Ramos (cell line): ENCODE results near the gene PINK1.

Experiments
- in situ Hi-C: fragments of 300-500 bp; cut with MboI; formaldehyde crosslinking; loops from one replicate; pipeline ENCODE4 v1.14.3; 2022; ENCODE audit warnings: low sequenced_read_pairs; ENCODE audit not compliant: unreplicated experiment

The PINK1 gene

DNA sequence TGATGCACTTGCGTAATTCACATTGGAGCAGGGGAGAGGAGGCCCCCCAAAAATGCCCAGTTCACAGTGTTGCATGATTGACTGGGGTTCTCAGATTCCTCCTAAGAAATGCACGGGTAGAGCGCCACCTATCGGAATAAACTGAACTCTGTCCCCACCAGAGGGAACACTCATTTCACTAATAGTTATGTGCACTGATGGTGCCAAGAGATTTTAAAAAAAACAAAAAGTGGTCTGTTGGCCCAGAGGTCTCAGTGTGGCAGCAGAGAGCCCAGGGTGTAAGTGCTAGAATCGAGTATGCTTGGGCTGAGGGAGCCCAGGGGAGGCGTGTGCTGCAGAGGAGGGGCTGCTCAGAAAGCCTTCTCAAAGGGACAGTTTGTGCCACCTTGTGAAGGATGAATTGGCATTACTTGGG is 6.9 kb downstream of the PINK1 start:
- in situ Hi-C loops: no loop called here

GRCh38 chr1:20641975-20642374 is 8.7 kb downstream of the PINK1 start:
- in situ Hi-C loops: no loop called here

- in situ Hi-C loops: no loop called here
These were observed 9.8 kb downstream of the PINK1 start for GRCh38 chr1:20643080-20643479.

DNA sequence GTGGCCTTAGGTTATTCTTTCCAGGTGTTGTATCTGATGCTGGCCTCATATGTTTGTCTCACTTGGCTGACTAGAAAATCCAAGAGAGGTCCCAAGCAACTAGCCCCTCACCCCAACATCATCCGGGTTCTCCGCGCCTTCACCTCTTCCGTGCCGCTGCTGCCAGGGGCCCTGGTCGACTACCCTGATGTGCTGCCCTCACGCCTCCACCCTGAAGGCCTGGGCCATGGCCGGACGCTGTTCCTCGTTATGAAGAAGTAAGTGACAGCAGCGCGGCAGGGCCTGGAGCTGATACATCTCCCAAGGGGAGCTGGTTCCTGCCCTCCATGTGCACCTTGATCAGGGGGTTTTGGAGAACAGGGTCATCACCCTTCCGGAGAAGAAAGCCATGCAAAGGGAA is 11.2 kb downstream of the PINK1 start:
- in situ Hi-C loops: no loop called here

DNA sequence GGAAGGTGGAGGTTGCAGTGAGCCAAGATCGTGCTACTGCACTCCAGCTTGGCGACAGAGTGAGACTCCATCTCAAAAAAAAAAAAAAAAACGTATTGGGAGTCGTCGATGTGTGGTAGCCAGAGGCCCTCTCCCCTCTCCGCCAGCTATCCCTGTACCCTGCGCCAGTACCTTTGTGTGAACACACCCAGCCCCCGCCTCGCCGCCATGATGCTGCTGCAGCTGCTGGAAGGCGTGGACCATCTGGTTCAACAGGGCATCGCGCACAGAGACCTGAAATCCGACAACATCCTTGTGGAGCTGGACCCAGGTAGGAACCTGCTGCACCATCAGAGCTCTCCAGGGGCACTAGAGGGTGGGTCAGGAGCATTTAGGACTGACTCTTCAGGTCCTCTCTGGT is 12.2 kb downstream of the PINK1 start:
- in situ Hi-C loops: no loop called here

DNA sequence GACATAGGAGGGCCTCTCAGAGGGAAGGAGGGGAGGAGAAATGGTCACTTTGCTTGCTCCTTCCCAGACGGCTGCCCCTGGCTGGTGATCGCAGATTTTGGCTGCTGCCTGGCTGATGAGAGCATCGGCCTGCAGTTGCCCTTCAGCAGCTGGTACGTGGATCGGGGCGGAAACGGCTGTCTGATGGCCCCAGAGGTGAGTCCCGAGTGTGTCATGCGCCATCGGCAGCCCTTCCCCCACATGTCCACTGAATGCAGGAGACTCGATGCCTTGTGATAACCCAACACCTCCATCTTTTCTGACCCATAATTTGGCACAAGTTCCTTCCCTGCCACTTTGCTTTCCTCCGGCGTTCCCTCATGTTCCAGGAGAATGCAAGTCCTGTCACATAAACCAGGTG is 15.2 kb downstream of the PINK1 start:
- in situ Hi-C loops: no loop called here

GRCh38 chr1:20648946-20649345 is 15.7 kb downstream of the PINK1 start:
- in situ Hi-C loops: no loop called here

DNA sequence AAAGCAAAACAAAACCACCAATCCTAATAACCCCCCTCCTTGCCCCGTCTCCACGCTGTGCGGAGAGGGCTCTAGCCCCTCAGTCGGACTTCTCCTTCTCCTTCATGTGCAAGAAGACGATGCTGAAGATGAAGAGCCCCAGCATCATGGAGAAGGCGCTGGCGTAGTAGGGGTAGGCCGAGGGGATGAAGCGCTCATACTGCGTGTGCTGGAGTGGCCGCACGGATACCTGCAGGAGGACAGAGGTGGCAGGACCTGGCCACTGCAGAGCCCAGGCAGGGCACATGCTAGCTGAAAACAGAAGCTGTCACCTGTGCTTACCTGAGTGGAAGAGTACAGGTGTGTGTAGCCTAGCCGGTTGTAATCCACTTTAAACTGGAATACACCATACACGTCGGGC is 19.0 kb downstream of the PINK1 start:
- in situ Hi-C loops: no loop called here

- in situ Hi-C loops: no loop called here
These were observed 20.9 kb downstream of the PINK1 start for GRCh38 chr1:20654104-20654690.

GRCh38 chr1:20657024-20657423 is 23.8 kb downstream of the PINK1 start:
- in situ Hi-C loops: no loop called here

- in situ Hi-C loops: no loop called here
These were observed 25.1 kb downstream of the PINK1 start for GRCh38 chr1:20658166-20658915.

DNA sequence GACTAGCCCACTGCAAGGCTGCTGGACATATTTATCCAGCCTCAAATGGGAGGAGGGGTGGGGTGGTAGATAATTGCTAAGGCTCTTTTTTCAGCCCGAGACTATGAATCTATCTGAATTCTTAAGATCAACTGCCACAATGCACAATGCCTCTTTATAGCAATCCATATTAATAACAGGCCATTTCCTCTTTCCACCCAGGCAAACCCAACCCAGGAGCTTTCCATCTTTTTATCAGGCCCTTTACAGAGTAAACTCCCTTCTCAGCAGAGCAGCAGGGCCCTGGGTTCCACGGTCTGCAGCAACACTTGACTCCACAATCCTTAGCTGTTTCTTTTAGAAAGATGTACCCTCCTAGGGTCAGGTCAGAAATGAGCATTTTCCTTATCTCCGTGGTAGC is 27.1 kb downstream of the PINK1 start:
- in situ Hi-C loops: no loop called here

DNA sequence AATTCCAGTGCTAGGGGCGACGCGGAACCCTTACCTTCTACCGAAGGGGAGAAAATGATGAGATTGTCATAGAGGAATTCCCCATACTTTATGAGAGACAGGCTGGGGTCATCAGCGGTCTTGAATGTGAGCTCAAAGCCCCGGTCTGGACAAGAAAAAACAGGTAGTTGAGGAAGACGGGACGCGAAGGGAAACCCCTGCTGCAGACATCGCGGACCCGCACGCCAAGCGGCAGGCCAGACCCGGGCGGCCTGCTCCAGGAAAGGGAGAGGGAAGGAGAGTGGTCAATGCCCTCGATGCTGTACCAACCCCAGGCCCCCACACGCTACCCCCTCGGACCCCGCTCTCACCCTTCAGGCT is 27.6 kb downstream of the PINK1 start:
- in situ Hi-C loops: no loop called here

GRCh38 chr1:20661207-20662109 is 28.2 kb downstream of the PINK1 start, which contains the start of gene DDOST:
Gene DDOST (minus strand): TSS chr1:20661369. CDS start chr1:20661350, 19 bp downstream.
- in situ Hi-C loops: no loop called here

DNA sequence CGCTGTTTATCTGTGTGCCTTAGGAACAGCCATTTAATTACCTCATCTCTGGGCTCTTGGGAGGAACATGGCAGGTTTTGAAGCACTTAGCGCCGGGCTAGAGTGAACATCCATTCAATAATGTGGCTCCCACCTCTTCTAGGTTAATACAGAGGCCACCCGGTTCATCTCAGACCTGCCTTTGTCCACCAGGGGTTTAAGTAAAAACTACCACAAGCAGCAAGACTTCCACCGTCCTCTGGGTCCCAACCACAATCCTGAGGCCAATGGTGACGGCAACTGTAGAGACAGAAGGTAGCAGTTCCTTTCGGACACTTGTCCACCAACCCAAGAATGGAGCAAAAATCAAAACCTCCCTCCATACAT is 28.8 kb downstream of the PINK1 start:
- in situ Hi-C loops: no loop called here

DNA sequence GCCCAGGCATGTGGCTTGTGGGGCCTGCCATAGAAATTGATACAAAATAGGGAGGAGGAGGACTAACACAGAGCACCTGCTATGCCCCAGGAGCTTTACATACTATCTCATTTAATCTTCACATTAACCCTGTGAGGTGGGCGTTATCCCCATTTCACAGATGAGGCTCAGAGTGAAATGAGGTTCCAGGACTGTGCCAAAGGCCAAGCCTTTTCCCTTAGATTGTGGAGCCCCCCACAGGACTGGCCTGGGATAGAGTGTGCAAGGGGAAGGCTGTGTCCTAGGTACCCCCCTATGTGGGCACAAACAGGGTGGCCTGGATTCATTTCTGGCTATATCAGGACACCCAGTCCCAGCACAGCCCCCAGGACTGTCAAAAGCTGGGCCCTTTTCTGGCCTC is 30.1 kb downstream of the PINK1 start:
- in situ Hi-C loops: no loop called here

DNA sequence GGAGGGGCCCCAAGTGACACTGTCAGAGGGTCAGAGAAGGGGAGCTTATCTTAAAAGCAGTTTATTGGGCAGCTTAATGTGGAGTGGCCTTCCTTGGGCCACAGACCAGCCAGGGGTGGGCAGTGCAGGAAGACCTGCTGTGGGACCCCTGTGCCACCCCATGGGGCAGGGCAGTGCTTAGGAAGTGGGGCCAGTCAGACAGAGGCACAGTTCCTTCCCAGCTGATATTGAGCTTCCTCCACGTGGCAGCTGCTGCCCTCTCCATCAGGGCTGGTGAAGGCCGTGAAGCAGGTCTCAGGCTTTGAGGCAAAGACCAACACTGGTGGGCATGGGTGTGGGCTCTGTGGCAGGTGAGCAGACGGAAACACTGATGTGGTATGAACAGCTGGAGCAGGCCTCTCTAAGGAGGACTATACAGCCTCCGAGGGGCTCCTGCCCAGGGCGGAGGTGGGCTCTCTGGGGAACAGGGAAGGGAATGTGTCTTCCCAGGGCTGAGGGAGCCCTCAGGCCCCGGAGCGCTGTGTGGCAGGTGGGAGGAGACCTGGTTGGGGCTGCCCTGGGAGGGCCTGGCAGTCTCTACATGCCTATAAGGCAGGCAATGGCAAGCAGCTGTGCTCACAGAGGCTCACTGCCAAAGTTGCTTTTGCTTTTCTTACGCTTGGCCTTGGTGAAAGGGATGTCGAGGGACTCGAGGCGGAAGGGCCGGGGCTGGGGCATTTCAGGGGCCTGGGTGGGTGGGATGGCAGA is 30.9 kb downstream of the PINK1 start:
- in situ Hi-C loops: no loop called here

DNA sequence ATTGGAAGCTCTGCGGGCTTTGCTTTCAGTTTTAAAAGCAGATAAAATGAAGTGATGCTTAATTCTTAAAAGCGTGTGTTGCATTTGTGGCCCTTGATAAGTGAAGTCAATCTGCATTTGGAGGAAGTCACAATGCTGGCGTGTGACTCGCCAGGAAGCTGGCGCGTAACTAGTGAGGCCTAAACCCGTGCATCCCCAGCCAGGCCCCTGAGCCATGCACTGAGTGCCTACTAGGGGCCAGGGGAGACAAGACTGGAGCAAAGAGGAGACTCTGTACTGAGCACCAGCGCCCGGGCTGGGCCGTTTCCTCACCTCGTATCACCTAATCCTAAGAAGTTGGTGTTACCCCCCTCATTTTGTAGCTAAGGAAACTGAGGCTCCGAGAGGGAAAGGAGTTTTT is 32.5 kb downstream of the PINK1 start:
- in situ Hi-C loops: no loop called here

- in situ Hi-C loops: no loop called here
These were observed 32.9 kb downstream of the PINK1 start for GRCh38 chr1:20666146-20666545.

GRCh38 chr1:20666804-20667203 is 33.5 kb downstream of the PINK1 start:
- in situ Hi-C loops: no loop called here

DNA sequence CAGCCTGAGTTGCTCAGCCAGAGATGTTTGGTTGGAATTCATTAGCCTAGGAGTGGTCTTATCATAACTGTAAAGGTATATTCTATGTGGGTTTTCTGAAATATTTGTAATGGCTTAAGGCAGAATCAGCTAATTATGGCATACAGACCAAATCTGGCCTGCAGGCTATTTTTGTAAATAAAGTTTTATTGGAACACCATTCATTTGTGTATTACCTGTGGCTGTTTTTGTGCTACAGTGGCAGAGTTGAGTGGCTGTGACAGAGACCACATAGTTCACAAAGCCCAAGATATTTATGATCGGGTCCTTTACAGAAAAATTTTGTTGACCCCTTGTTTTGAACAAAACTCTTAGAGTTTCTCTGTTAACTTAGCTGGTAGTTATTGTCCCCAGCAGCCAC is 35.3 kb downstream of the PINK1 start:
- in situ Hi-C loops: no loop called here
